GM12878 (cell line): ENCODE measurements around the gene PEX5.

Source experiments
- EGR1 ChIP-seq, 2 experiments: IDR thresholded peaks; 1 replicate in 1 of 2; 2 replicates in 1 of 2; pipeline ENCODE4 v1.6.1; 2011 to 2012; ENCODE audit warnings: low read depth in 2 of 2, low read length in 2 of 2, borderline replicate concordance in 1 of 2, mild to moderate bottlenecking in 1 of 2, moderate library complexity in 1 of 2
- HDGF ChIP-seq: fragments of 450-650 bp; IDR thresholded peaks from 2 replicates; pipeline ENCODE4 v1.6.1; 2016; ENCODE audit warnings: antibody characterized with exemption
- POLR2AphosphoS5 ChIP-seq: IDR thresholded peaks from 2 replicates; pipeline ENCODE4 v1.6.1; 2011; ENCODE audit warnings: mild to moderate bottlenecking, low read length, inconsistent platforms
- REST ChIP-seq: IDR thresholded peaks from 2 replicates; pipeline ENCODE4 v1.6.1; 2012; ENCODE audit warnings: mild to moderate bottlenecking, low read depth, low read length
- ZNF274 ChIP-seq: IDR thresholded peaks from one replicate; pipeline ENCODE4 v1.8.0; 2011; ENCODE audit not compliant: insufficient read length, insufficient read depth
- ZSCAN29 ChIP-seq: fragments of 450-650 bp; IDR thresholded peaks from 2 replicates; pipeline ENCODE4 v1.6.1; 2017; ENCODE audit warnings: mild to moderate bottlenecking, moderate library complexity
- ZZZ3 ChIP-seq: IDR thresholded peaks from 2 replicates; pipeline ENCODE4 v1.6.1; 2011; ENCODE audit warnings: low read depth; ENCODE audit not compliant: control insufficient read depth, insufficient read length
- TF ChIP-seq, protein P1 (sequence below), 3 experiments: IDR thresholded peaks in 2 of 3; conservative IDR thresholded peaks in 1 of 3; 2 replicates each; pipeline ENCODE4 v1.5.1; 2011; ENCODE audit warnings: low read depth in 3 of 3, low read length in 3 of 3, mild to moderate bottlenecking in 3 of 3, control low read depth in 2 of 3, moderate library complexity in 2 of 3, inconsistent platforms in 1 of 3, mixed read lengths in 1 of 3; ENCODE audit not compliant: control insufficient read depth in 2 of 3, insufficient read depth in 1 of 3; ENCODE audit errors: extremely low read depth in 1 of 3
- TF ChIP-seq, protein P2 (sequence below): fragments of 450-650 bp; IDR thresholded peaks from 2 replicates; pipeline ENCODE4 v1.6.1; 2016; ENCODE audit warnings: mild to moderate bottlenecking, moderate library complexity, borderline replicate concordance

DNA sequence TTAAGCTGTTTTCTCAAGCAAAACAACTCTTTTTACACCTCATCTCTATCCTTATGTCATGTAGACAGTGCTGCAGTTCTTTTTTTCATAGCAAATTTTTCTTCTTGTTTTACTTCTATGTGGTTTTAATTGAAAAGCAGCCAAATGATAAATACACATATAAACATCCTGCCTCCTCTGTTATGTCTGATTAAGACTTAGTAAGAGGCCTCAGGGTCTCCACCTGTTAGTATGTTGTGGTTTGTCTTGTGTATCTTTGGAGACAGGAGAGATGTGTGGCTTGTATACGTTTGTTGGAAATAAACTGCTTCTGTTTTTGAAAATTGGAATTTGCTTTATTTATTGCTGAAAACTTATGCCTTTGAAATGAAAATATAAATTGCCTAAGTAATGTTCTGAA lies 32.0 kb downstream of the PEX5 start:
- TF ChIP-seq, protein P1, sequence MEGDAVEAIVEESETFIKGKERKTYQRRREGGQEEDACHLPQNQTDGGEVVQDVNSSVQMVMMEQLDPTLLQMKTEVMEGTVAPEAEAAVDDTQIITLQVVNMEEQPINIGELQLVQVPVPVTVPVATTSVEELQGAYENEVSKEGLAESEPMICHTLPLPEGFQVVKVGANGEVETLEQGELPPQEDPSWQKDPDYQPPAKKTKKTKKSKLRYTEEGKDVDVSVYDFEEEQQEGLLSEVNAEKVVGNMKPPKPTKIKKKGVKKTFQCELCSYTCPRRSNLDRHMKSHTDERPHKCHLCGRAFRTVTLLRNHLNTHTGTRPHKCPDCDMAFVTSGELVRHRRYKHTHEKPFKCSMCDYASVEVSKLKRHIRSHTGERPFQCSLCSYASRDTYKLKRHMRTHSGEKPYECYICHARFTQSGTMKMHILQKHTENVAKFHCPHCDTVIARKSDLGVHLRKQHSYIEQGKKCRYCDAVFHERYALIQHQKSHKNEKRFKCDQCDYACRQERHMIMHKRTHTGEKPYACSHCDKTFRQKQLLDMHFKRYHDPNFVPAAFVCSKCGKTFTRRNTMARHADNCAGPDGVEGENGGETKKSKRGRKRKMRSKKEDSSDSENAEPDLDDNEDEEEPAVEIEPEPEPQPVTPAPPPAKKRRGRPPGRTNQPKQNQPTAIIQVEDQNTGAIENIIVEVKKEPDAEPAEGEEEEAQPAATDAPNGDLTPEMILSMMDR (IDR thresholded peaks at IDR 0.05 in 2 of 3, conservative IDR thresholded peaks at IDR 0.05 in 1 of 3; ENCODE audit: control insufficient read depth in 2 of 3, extremely low read depth in 1 of 3, insufficient read depth in 1 of 3, low read depth in 3 of 3, low read length in 3 of 3) = no peak
- TF ChIP-seq HDGF (no peak), POLR2AphosphoS5 (no peak), ZNF274 (no peak), ZSCAN29 (no peak), EGR1 (IDR thresholded peaks at IDR 0.05; ENCODE audit: borderline replicate concordance in 1 of 2, low read depth in 2 of 2, low read length in 2 of 2) (no peak), REST (no peak), ZZZ3 (no peak)
- TF ChIP-seq, protein P2, sequence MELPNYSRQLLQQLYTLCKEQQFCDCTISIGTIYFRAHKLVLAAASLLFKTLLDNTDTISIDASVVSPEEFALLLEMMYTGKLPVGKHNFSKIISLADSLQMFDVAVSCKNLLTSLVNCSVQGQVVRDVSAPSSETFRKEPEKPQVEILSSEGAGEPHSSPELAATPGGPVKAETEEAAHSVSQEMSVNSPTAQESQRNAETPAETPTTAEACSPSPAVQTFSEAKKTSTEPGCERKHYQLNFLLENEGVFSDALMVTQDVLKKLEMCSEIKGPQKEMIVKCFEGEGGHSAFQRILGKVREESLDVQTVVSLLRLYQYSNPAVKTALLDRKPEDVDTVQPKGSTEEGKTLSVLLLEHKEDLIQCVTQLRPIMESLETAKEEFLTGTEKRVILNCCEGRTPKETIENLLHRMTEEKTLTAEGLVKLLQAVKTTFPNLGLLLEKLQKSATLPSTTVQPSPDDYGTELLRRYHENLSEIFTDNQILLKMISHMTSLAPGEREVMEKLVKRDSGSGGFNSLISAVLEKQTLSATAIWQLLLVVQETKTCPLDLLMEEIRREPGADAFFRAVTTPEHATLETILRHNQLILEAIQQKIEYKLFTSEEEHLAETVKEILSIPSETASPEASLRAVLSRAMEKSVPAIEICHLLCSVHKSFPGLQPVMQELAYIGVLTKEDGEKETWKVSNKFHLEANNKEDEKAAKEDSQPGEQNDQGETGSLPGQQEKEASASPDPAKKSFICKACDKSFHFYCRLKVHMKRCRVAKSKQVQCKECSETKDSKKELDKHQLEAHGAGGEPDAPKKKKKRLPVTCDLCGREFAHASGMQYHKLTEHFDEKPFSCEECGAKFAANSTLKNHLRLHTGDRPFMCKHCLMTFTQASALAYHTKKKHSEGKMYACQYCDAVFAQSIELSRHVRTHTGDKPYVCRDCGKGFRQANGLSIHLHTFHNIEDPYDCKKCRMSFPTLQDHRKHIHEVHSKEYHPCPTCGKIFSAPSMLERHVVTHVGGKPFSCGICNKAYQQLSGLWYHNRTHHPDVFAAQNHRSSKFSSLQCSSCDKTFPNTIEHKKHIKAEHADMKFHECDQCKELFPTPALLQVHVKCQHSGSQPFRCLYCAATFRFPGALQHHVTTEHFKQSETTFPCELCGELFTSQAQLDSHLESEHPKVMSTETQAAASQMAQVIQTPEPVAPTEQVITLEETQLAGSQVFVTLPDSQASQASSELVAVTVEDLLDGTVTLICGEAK = no peak
